UCSD-AML1 (cell line): ENCODE data around the gene CKAP5.

Source experiments
- DNase-seq: peaks from one replicate; lab custom pipeline; 2025; ENCODE audit not compliant: unreplicated experiment; lab: John Stamatoyannopoulos, UW

The CKAP5 gene

DNA sequence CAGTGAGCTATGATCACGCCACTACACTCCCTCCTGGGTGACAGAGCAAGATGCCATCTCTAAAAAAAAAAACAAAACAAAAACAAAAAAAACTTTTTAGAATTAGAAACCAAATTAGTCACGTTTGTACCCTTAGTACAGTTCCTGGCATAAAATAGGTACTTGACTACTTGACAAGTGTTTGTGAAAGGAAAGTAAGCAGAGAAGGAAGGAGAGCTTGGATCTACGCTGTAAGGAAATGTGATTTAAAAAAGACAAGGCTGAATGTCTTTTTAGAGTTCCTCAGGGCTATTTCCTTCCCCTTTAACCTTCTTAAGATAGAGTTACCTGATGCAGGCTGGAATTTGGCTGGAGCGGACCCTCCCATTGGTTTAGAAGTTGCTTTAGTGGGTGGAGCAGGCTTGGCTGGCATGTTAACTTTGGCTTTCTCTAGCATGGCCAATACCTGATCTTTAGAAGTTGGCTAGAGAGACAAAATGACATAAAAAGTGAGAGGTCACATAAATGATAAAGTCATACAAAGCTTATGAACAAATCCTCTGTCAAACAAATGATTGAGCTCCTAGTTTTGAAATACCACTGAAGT, 76.4 kb downstream of the CKAP5 start:
- DNase-seq: no peak

DNA sequence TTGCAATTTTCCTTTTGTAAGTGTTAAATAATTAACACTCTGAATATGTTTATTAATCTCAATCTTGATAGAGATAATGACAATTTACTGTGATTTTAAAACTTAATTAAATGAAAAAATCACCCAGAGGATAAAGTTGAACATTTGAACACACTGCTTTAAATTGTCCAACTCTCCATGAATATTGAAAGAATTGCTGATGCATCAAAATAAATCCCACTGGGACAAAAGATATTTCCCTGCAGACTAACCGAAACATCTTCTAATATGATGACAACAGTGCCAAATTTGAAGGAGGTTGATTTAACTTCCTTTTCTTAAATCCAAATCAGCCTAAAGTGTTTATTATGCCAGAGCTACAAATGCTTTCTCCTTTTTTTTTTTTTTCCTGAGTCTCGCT, 79.4 kb downstream of the CKAP5 start:
- DNase-seq: no peak

GRCh38 chr11:46762248-46762647, 83.8 kb downstream of the CKAP5 start:
- no peak for DNase-seq

DNA sequence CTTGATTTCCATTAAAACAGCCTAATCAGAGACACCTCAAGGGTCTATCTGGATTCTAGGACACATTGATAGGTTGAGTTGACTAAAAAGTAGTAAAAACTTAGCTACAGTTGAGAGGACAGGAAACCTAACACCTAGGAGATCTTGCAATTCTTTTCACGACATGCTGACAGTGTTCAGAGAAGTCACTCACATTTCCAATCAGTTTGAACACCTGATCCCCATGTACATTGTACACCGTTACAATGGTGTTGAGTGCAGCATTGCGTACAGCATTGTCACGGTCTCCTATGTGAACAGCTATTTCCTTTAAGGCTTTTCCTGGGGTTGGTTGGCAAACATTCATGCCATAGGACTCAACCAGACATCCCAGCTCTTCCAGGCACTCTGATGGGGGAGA, 84.3 kb downstream of the CKAP5 start:
- DNase-seq: no peak

DNA sequence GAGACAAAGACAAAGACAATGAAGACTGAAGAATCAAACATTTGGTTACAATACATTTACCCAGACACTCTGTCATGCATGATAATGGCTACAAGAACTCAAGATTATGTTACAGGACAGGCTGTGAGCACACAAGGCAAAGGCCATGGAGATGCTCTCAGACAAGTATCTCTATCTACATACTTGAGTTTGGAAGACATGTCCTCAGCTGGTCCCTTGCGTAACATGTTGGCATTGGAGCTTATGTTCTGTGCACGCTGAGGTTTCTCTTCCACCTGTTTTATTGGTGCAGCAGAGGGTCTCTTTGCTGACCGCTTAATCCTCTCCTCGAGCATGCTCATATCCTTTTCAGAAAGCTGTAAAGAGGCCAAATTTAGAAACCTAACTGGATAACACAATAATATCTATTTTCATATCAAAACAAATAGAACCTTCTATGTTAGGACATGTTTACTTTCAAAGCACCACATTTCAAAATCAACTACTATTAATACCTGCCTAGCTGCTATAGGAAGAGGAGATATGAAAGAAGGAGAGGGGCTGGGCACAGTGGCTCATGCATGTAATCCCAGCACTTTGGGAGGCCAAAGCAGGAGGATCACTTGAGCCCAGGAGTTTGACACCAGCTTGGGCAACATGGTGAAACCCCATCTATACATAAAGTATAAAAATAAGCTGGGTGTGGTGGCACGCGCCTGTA, 85.5 kb downstream of the CKAP5 start:
- no peak for DNase-seq

DNA sequence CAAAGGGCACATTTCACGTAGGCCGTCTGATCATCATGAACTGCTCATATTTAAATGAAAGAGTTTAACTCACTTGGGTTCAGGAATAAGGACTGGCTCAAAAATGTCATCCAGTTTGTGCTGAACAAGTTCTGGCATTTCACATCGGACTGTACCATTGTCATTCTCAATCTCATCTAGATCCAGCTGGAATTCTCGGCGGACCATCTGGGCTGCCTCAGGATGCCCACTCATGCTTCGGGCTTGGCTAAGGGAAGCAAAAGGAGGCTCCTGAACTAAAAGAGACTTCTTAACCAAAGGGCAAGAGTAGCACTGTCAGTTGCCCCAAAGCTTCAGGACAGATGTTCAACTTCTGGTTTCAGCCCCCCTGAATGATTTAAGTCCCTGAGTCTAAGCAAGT, 86.9 kb downstream of the CKAP5 start:
- no peak for DNase-seq

DNA sequence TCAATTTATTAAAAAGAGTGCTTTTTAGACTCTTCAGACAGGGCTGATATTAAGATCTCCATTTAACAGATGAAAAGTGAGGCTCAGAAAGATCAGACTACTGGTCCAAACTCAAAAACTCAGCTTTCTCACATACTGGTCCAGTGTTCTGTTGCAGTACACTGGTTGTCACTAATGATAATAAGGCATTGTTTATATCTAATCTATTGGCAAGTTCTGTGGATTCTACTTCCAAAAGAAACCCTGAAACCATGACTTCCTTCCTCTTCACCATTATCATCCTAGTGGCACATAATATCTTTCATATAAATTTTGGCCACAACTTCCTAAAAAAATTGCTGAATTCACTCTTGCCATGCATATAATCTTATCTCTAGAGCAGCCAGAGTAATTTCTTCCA, 90.1 kb downstream of the CKAP5 start:
- no peak for DNase-seq

DNA sequence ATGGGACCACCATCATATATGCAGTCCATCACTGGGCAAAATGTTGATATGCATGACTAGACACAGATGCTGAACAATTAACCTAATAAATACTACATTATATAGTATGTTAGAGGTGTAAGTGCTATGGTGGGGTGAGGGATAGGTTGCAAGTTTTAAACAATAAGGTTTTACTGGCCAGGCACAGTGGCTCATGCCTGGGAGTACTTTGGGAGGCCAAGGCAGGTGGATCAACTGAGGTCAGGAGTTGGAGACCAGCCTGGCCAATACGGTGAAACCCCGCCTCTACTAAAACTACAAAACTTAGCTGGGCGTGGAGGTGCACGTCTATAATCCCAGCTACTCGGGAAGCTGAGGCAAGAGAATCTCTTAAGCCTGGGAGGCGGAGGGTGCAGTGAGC, 98.9 kb downstream of the CKAP5 start:
- no peak for DNase-seq

DNA sequence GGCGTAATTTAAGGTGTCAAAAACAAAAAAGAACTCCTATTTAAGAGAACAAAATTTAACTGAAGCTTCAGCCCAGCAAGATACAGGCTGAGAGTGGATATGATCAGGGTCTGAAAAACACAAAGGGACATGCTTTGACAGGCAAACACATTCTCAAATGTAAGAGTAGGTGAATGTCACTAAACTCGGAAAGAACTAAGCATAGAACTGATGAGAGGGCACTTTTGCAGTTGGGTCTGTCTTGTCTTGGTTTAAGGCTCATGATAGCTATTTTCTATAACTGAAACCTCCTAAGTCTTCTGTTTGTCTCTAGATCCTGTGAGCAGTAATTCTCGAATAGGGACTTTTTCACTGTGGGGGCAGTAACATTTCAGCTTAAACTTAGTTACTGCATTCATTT, 100.1 kb downstream of the CKAP5 start:
- DNase-seq: no peak

GRCh38 chr11:46745328-46745727, 100.8 kb downstream of the CKAP5 start:
- no peak for DNase-seq

GRCh38 chr11:46743693-46744339, 102.3 kb downstream of the CKAP5 start:
- no peak for DNase-seq

GRCh38 chr11:46743043-46743442, 103.0 kb downstream of the CKAP5 start:
- no peak for DNase-seq

DNA sequence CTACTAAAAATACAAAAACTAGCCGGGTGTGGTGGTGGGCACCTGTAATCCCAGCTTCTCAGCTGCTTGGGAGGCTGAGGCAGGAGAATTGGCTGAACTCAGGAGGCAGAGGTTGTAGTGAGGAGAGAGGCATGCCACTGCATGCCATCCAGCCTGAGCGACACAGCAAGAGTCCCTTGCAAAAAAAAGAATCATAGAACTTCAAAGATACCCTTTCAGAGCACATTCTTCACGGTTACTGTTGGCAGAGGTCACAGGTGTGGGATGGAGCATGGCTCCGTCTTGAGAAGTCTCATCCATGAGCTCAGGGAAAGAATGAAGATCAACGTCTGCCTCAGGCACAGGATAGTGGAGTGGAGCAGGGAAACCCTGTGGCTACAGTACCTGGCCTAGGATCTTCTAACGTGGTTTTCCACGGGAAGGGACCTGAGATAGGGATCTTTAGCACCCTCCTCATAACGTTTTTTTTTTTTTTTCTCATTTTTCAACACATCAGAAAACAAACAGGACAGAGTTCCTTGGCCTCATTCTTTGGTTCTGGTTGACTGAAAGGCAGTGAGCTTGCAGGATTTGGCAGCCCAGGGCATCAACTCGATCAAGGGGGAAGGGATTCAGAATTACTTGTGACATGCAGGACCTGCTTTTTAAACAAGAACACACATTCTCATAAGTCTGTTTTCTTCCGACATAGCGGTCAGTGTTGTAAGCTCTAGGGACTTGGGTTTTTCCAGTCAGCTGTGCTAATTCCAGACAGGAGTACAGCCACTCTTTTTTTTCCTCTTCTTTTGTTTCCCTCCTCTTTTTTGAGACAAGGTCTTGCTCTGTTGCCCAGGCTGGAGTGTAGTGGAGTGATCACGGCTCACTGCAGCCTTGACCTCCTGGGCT, 104.2 kb downstream of the CKAP5 start:
- no peak for DNase-seq

DNA sequence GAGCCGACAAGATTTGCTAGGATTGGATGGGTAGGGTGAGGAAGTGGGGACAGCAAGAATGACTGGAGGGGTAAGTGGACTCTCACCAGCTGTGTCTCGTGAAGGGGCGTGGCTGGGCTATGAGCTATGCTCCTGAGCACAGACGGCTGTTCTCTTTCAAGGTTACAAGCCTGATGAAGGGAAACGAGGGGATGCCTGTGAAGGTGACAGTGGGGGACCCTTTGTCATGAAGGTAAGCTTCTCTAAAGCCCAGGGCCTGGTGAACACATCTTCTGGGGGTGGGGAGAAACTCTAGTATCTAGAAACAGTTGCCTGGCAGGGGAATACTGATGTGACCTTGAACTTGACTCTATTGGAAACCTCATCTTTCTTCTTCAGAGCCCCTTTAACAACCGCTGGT, 107.2 kb downstream of the CKAP5 start:
- DNase-seq: no peak

GRCh38 chr11:46737699-46738098, 108.4 kb downstream of the CKAP5 start:
- DNase-seq: no peak

- DNase-seq: no peak
Observed at GRCh38 chr11:46736615-46737014, 109.5 kb downstream of the CKAP5 start.

DNA sequence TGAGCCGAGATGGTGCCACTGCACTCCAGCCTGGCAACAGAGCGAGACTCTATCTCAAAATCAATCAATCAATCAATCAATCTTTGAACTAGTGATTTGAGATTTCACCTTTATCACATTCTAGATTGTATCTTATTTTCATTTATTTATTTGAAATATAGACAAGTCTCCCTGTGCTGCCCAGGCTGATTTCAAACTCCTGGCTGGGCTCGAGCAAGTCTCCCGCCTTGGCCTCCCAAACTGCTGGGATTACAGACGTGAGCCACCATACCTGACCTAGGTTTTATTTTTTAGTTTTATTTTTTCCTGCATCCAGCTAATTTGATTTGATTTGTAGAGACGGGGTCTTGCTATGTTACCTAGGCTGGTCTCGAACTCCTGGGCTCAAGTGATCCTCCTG, 109.9 kb downstream of the CKAP5 start:
- no peak for DNase-seq

DNA sequence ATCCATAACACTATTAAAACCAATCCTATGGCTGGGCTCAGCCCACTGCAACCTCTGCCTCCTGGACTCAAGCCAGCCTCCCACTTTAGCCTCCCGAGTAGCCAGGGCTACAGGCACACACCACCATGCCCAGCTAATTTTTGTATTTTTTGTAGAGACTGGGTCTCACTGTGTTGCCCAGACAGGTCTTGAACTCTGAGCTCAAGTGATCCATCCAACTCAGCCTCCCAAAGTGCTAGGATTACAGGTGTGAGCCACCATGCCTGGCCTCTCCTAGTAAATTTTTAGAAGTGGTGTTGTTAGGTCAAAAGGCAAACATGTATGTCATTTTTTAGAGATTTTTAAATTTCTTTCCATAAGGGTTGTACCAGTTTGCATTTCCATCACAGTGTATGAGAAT, 112.8 kb downstream of the CKAP5 start:
- no peak for DNase-seq

DNA sequence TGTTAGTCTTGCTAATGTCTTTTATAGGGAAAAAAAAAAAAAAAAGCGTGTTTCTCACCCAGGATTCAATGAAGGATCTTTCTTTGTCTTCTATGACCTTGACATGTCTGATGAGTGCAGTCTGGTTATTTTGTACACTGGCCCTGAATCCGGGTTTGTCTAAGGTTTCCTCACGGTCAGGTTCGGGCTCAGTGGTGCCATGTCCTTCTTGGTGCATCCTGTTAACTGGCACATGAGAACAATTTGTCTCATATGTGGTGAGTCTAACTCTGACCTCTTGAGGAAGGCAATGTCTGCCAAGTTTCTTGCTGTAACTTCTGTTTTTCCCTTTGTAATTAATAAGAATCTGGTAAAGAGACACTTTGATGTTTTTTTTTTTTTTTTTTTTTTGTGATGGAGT, 114.5 kb downstream of the CKAP5 start:
- no peak for DNase-seq

DNA sequence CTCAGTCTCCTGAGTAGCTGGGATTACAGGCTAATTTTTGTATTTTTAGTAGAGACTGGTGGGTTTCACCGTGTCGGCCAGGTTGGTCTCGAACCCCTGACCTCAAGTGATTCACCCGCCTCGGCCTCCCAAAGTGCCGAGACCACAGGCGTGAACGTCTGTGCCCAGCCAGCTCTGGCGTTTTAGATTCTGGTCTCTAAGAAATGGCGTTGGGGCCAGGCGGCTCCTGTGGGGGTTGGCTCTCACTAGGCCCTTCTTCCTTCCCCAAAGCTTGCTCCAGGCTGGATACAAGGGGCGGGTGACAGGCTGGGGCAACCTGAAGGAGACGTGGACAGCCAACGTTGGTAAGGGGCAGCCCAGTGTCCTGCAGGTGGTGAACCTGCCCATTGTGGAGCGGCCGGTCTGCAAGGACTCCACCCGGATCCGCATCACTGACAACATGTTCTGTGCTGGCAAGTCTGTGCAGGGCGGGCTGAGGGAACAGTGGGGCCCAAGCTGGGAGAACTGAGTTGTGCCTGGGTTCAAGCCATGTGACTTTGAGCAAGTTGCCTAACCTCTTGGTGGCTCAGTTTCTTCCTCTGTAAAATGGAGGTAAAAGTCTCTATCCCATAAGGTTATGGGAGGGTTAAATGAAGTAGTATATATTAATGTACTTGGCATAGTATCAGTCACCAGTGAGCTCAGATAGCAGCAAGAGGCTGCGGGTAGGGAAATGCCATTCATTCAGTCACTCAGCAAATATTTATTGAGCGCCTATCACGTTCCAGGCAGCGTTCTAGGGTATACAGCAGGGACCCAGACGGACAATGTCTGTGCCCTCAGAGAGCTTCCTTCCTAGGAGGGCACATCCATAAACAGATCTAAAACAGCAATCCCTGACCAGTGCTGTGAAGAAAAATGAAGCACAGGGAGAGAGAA, 116.7 kb downstream of the CKAP5 start:
- DNase-seq: no peak

DNA sequence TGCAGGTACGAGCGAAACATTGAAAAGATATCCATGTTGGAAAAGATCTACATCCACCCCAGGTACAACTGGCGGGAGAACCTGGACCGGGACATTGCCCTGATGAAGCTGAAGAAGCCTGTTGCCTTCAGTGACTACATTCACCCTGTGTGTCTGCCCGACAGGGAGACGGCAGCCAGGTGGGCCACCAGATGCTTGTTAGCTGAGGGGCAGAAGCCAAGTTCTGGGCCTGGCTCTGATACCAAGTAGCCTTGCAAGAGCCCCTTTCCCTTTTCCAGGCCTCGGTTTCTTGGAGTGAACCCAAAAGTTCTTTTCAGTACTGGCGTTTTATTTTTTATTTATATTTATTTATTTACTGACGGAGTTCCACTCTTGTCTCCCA, 117.4 kb downstream of the CKAP5 start:
- DNase-seq: no peak
